H9 (cell line): ENCODE measurements around the gene HIP1R. TPM values are rescaled to one million over a fixed set of nuclear protein-coding genes. Genes with fewer than 3 reads are reported as not detected.

ENCODE experiments used
- DNase-seq: peaks from one replicate; pipeline ENCODE4 v3.0.0-alpha.2; 2017
- H2AFZ ChIP-seq: one replicate; pipeline ENCODE4 v1.6.1; 2013; ENCODE audit warnings: mild to moderate bottlenecking, low read length, control low read depth, moderate library complexity
- H2AK5ac ChIP-seq: 2 replicates; pipeline ENCODE4 v1.6.1; 2013; ENCODE audit warnings: low read length, control low read depth, mixed read lengths; ENCODE audit not compliant: insufficient read length
- H2BK120ac ChIP-seq: one replicate; pipeline ENCODE4 v1.6.1; 2013; ENCODE audit warnings: low read depth, mild to moderate bottlenecking, low read length, control low read depth, inconsistent platforms; ENCODE audit not compliant: poor library complexity, severe bottlenecking
- H2BK12ac ChIP-seq: 2 replicates; pipeline ENCODE4 v1.6.1; 2013; ENCODE audit warnings: low read length, control low read depth, mixed read lengths, low read depth; ENCODE audit not compliant: insufficient read length
- H2BK15ac ChIP-seq: 2 replicates; pipeline ENCODE4 v1.6.1; 2013; ENCODE audit warnings: low read depth, low read length, control low read depth
- H2BK20ac ChIP-seq: one replicate; pipeline ENCODE4 v1.6.1; 2013; ENCODE audit warnings: low read depth, mild to moderate bottlenecking, low read length, control low read depth, inconsistent platforms; ENCODE audit not compliant: poor library complexity, severe bottlenecking
- H2BK5ac ChIP-seq: 2 replicates; pipeline ENCODE4 v1.6.1; 2013; ENCODE audit warnings: low read length, control low read depth, mixed read lengths; ENCODE audit not compliant: insufficient read length
- H3K14ac ChIP-seq: 2 replicates; pipeline ENCODE4 v1.6.1; 2013; ENCODE audit warnings: low read length, control low read depth; ENCODE audit not compliant: insufficient read depth
- H3K18ac ChIP-seq: 2 replicates; pipeline ENCODE4 v1.6.1; 2013; ENCODE audit warnings: low read depth, mild to moderate bottlenecking, mixed read lengths, low read length, control low read depth; ENCODE audit not compliant: insufficient read length
- H3K23ac ChIP-seq: 2 replicates; pipeline ENCODE4 v1.6.1; 2013; ENCODE audit warnings: low read length, control low read depth, mixed read lengths, low read depth; ENCODE audit not compliant: insufficient read length
- H3K23me2 ChIP-seq: 2 replicates; pipeline ENCODE4 v1.6.1; 2013; ENCODE audit warnings: low read depth, mild to moderate bottlenecking, mixed read lengths, low read length, control low read depth; ENCODE audit not compliant: insufficient read length, poor library complexity, severe bottlenecking
- H3K27ac ChIP-seq: 2 replicates; pipeline ENCODE4 v1.5.1; 2013; ENCODE audit warnings: low read length, control low read depth, mixed read lengths, low read depth; ENCODE audit not compliant: insufficient read length
- H3K27me3 ChIP-seq: 2 replicates; pipeline ENCODE4 v1.6.1; 2013; ENCODE audit warnings: low read length, control low read depth, inconsistent platforms; ENCODE audit not compliant: insufficient read depth
- H3K4ac ChIP-seq: 2 replicates; pipeline ENCODE4 v1.6.1; 2013; ENCODE audit warnings: low read depth, mild to moderate bottlenecking, control low read depth, inconsistent platforms, low read length, moderate library complexity
- H3K4me1 ChIP-seq: 2 replicates; pipeline ENCODE4 v1.6.1; 2013; ENCODE audit warnings: low read length, control low read depth, inconsistent platforms; ENCODE audit not compliant: insufficient read depth
- H3K4me2 ChIP-seq: 2 replicates; pipeline ENCODE4 v1.6.1; 2013; ENCODE audit warnings: low read length, control low read depth, mixed read lengths; ENCODE audit not compliant: insufficient read length, insufficient read depth
- H3K56ac ChIP-seq: 2 replicates; pipeline ENCODE4 v1.6.1; 2013; ENCODE audit warnings: low read depth, mild to moderate bottlenecking, mixed read lengths, low read length, control low read depth; ENCODE audit not compliant: insufficient read length
- H3K79me1 ChIP-seq: 2 replicates; pipeline ENCODE4 v1.6.1; 2013; ENCODE audit warnings: low read depth, mild to moderate bottlenecking, moderate library complexity, low read length, control low read depth, inconsistent platforms; ENCODE audit not compliant: insufficient read depth, poor library complexity, severe bottlenecking
- H3K79me2 ChIP-seq: 2 replicates; pipeline ENCODE4 v1.6.1; 2013; ENCODE audit warnings: low read length, control low read depth, inconsistent platforms; ENCODE audit not compliant: insufficient read depth
- H3K9ac ChIP-seq: 2 replicates; pipeline ENCODE4 v1.6.1; 2013; ENCODE audit warnings: low read length, control low read depth, mixed read lengths; ENCODE audit not compliant: insufficient read length; ENCODE audit errors: extremely low read depth
- H3K9me3 ChIP-seq: one replicate; pipeline ENCODE4 v1.6.1; 2013; ENCODE audit warnings: low read depth, low read length, inconsistent platforms; ENCODE audit not compliant: control insufficient read depth
- H3T11ph ChIP-seq: one replicate; pipeline ENCODE4 v1.6.1; 2013; ENCODE audit warnings: mild to moderate bottlenecking, low read length, control low read depth, inconsistent platforms
- H4K20me1 ChIP-seq: one replicate; pipeline ENCODE4 v1.6.1; 2013; ENCODE audit not compliant: control insufficient read depth, insufficient read length, insufficient read depth
- H4K5ac ChIP-seq: 2 replicates; pipeline ENCODE4 v1.6.1; 2013; ENCODE audit warnings: low read depth, mild to moderate bottlenecking, mixed read lengths, low read length, control low read depth; ENCODE audit not compliant: insufficient read length
- H4K8ac ChIP-seq: replicated peaks from 2 replicates; pipeline ENCODE4 v1.6.1; 2013; ENCODE audit warnings: low read length, control low read depth, mixed read lengths, low read depth; ENCODE audit not compliant: insufficient read length
- H4K91ac ChIP-seq: 2 replicates; pipeline ENCODE4 v1.6.1; 2013; ENCODE audit warnings: low read depth, mild to moderate bottlenecking, moderate library complexity, mixed read lengths, low read length, control low read depth; ENCODE audit not compliant: insufficient read length
- H3K27ac Mint-ChIP-seq, 3 experiments: 2 replicates in 2 of 3; 3 replicates in 1 of 3; pipeline ENCODE4 v1.8.0; 2020 to 2021; ENCODE audit warnings: mixed read lengths in 3 of 3, mild to moderate bottlenecking in 1 of 3, moderate library complexity in 1 of 3
- H3K27me3 Mint-ChIP-seq: 2 replicates; pipeline ENCODE4 v1.8.0; 2021; ENCODE audit warnings: low read depth, mild to moderate bottlenecking, moderate library complexity, mixed read lengths
- H3K36me3 Mint-ChIP-seq, 3 experiments: 2 replicates in 2 of 3; 3 replicates in 1 of 3; pipeline ENCODE4 v1.8.0; 2020 to 2021; ENCODE audit warnings: low read depth in 3 of 3, mixed read lengths in 3 of 3; ENCODE audit not compliant: insufficient read depth in 1 of 3
- H3K4me1 Mint-ChIP-seq, 2 experiments: 2 replicates each; pipeline ENCODE4 v1.8.0; 2020; ENCODE audit warnings: mixed read lengths in 2 of 2
- H3K4me3 Mint-ChIP-seq, 2 experiments: 2 replicates in 1 of 2; 3 replicates in 1 of 2; pipeline ENCODE4 v1.8.0; 2020 to 2021; ENCODE audit warnings: mild to moderate bottlenecking in 2 of 2, mixed read lengths in 2 of 2, moderate library complexity in 1 of 2
- H3K9me3 Mint-ChIP-seq, 2 experiments: 2 replicates in 1 of 2; 3 replicates in 1 of 2; pipeline ENCODE4 v1.8.0; 2020; ENCODE audit warnings: mild to moderate bottlenecking in 2 of 2, mixed read lengths in 2 of 2, moderate library complexity in 1 of 2
- WGBS: extraction: QIAGEN DNeasy Blood & Tissue Kit; methylation state at CpG from one replicate; pipeline ENCODE4 v1.1.7; 2013; ENCODE audit warnings: missing lambda C conversion rate, low lambda C conversion rate, mixed read lengths; ENCODE audit not compliant: insufficient read length; ENCODE audit errors: extremely low coverage; 5-methylcytosine and 5-hydroxymethylcytosine counted together
- total RNA-seq: library from RNA; stranded (reverse); gene quantifications from 2 replicates; pipeline ENCODE4 v1.2.1, GENCODE V29; 2021
- TF ChIP-seq, protein P1 (sequence below): fragments of 200-600 bp; sonication (generic); conservative IDR thresholded peaks from 3 replicates; pipeline ENCODE4 v1.8.0; 2021; ENCODE audit warnings: antibody characterized with exemption, mild to moderate bottlenecking

The HIP1R gene
- total RNA-seq, 1 experiment from 2014 or later, result 17.4 TPM

DNA sequence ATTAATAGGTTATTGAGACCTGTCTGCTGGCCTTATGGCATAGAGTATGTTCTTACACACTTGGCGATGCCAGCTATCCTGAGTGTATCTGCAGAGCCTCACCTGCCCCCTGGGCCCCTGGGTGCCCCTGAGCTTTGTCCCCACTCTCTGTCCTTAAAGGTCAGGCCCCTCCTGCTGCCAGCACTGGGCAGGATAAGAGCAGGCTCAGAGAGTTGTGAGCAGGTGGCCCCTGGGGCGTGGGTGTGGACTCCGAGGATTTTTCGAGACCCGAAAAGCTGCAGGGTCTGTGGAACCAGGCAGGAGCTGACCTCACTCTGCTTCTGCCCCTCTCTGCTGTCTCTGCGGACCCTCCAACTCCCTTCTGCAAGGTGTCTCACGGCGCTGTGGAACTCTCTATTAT, 8.2 kb downstream of the HIP1R start:
- no peak overlapping the region for H3K18ac ChIP-seq
- no peak overlapping the region for H2BK20ac ChIP-seq
- Mint-ChIP-seq H3K9me3 (peaks cover 2% of the 10 kb centered on the region in 2 experiments; a peak in 1 of 5 replicates), H3K27ac (no peak overlapping the region), H3K4me3 (no peak overlapping the region), H3K4me1 (peaks cover 19% of the 10 kb centered on the region in 2 experiments), H3K27me3 (peaks cover 35% of the 10 kb centered on the region), H3K36me3 (peaks cover 0 to 4% (median 0%) of the 10 kb centered on the region in 3 experiments; a peak in 2 of 7 replicates)
- no peak overlapping the region for H3K4ac ChIP-seq
- peak overlapping the region; percentile 43; the same call in 1 of the 2 replicates for H3K14ac ChIP-seq
- H3K4me1 ChIP-seq, result no peaks in the 10 kb centered on the region
- no peak overlapping the region for H2AFZ ChIP-seq
- H3K56ac ChIP-seq, result no peak overlapping the region
- no peak overlapping the region for H4K5ac ChIP-seq
- H4K20me1 ChIP-seq, result no peaks in the 10 kb centered on the region
- H2BK120ac ChIP-seq, result no peak overlapping the region
- H3K27me3 ChIP-seq, result no peaks in the 10 kb centered on the region
- H2BK5ac ChIP-seq, result no peak overlapping the region
- H3K23me2 ChIP-seq, result no peaks in the 10 kb centered on the region
- H2BK15ac ChIP-seq, result no peak overlapping the region
- no peak overlapping the region for H4K91ac ChIP-seq
- H2AK5ac ChIP-seq, result no peak overlapping the region
- DNase-seq, result no peak
- no peak overlapping the region for H4K8ac ChIP-seq
- TF ChIP-seq, protein P1, sequence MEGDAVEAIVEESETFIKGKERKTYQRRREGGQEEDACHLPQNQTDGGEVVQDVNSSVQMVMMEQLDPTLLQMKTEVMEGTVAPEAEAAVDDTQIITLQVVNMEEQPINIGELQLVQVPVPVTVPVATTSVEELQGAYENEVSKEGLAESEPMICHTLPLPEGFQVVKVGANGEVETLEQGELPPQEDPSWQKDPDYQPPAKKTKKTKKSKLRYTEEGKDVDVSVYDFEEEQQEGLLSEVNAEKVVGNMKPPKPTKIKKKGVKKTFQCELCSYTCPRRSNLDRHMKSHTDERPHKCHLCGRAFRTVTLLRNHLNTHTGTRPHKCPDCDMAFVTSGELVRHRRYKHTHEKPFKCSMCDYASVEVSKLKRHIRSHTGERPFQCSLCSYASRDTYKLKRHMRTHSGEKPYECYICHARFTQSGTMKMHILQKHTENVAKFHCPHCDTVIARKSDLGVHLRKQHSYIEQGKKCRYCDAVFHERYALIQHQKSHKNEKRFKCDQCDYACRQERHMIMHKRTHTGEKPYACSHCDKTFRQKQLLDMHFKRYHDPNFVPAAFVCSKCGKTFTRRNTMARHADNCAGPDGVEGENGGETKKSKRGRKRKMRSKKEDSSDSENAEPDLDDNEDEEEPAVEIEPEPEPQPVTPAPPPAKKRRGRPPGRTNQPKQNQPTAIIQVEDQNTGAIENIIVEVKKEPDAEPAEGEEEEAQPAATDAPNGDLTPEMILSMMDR, result no peak
- no peak overlapping the region for H3K4me2 ChIP-seq
- no peak overlapping the region for H3K9ac ChIP-seq
- no peak overlapping the region for H3K23ac ChIP-seq
- H3T11ph ChIP-seq, result no peak overlapping the region
- no peaks in the 10 kb centered on the region for H3K9me3 ChIP-seq
- H3K79me2 ChIP-seq, result no peaks in the 10 kb centered on the region; the same call in 1 of the 2 replicates
- no CpG with 5 or more reads among the region's 8 CpGs for WGBS
- no peaks in the 10 kb centered on the region for H3K79me1 ChIP-seq
- no peak overlapping the region for H2BK12ac ChIP-seq
- no peak overlapping the region for H3K27ac ChIP-seq
